Activated effector memory CD4-positive, alpha-beta T cell treated with Interleukin-2 at 50 U/mL for 16 hours (primary cell): ENCODE data around the gene SLC25A42.

ENCODE experiments used
- DNase-seq: peaks from one replicate; pipeline ENCODE4 v3.0.0-alpha.2; 2020

The SLC25A42 gene

DNA sequence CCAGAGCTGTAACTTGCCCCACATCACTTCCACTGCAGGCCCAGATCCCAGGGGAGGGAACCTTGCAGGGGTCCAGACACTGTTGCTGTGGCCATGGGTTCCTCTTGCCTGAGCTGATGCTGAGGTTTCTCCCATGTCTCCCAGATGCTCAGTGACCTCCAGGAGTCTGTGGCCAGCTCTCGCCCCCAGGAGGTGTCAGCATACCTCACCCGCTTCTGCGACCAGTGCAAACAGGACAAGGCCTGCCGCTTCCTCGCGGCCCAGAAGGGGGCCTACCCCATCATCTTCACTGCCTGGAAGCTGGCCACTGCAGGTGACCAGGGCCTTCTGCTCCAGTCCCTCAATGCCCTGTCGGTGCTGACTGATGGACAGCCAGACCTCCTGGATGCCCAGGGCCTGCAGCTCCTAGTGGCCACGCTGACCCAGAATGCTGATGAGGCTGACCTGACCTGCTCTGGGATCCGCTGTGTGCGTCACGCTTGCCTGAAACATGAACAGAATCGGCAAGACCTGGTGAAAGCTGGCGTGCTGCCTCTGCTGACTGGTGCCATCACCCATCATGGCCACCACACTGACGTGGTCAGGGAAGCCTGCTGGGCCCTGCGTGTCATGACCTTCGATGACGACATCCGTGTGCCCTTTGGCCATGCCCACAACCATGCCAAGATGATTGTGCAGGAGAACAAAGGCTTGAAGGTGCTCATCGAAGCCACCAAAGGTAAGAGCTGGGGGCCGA is 12.1 kb upstream of the SLC25A42 start:
- DNase-seq, result no peak

DNA sequence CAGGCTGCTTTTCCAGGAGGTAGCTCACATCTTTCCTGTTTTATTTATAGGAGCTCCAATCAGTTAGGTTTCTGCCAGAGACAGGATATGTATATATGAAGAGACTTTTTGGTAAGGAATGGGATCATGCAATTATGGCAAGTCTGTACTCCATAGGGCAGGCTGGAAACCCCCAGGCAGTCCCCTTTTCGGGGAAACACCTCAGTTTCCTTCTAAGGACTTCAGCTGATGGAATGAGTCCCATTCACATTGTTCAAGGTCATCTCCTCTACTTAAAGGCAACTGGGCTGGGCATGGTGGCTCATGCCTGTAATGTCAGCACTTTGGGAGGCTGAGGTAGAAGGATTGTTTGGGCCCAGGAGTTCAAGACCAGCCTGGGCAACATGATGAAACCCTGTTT is 10.9 kb upstream of the SLC25A42 start:
- DNase-seq, result no peak

DNA sequence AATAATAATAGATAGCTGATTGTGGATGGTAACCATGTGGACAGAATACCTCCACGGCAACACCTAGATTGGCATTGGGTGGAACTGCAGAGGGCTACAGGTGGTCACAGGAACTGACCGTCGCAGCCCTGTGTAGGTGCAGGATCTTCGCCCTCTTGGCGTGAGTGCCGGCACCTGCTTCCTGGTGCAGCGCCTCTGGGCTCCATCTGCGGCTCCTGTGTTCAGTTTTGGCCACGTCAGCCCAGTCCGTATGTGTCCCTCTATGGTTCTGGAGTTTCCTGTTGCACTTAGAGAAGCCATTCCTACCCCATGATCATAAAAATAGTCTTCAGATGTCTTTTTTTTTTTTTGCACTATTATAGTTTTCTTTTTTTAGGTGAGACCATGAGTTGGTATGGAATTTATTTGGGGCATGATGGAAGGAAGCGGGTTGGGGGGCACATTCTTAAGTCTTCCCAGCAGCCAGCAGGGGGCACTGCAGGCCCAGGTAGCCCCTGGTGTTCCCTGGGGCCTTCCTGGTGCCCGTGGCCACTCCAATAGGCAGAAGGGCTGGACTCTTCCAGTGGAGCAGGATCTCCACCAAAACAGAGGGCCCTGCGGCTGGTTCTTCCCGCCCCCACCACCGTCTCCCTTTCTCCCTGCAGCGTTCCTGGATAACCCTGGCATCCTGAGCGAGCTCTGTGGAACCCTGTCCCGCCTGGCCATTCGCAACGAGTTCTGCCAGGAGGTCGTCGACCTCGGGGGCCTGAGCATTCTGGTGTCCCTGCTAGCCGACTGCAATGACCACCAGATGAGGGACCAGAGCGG is 10.1 kb upstream of the SLC25A42 start:
- peak; percentile 31 for DNase-seq

DNA sequence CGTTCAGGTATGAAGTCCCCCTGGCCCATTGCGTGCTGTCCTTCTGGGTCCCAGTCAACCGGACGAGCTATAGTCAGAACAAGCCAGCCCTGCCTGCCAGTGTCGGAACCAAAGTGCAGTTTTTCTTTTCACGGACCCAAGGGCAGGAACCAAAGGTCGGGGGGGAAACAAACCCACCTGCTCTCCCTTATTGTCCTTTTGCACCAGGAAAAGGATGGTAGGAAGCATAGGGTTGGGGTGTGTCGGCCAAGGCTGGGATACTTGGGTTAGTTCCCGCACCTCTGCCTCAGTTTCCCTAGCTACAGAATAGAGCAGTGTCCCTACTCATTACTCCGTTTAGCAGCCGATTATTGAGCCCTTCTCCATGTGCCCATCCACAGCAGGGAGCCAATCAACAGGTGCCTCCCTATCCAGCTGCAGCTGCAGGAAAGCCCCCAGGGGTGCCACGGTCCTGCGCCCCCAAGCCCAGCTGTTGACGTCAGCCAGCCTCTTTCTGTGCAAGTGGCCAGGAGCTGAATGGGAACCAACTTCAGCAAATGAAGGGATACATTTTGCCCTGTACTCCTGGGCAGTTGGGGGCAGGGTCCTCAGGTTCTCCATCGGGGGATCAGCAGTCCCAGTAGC is 9.4 kb upstream of the SLC25A42 start:
- no peak for DNase-seq

DNA sequence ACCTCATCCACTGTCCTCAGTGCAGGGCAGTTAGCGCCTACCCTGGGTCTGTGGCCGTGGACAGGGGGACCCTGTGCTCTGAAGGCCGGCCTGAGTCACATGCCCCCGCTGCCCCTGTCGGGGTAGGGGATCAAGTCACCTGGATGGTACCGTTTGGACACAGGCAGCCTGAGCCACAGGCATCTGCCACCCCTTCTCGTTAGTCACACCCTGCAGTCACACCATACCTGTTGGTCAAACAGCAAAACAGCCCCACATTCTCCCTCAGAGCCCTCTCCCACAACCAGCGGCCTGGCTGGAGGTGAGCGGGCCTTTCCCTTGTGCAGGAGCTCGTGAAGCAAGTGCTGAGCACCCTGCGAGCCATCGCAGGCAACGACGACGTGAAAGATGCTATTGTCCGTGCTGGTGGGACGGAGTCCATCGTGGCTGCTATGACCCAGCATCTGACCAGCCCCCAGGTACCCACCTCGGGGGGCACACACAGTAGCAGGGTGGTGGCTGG is 8.8 kb upstream of the SLC25A42 start:
- DNase-seq, result no peak

DNA sequence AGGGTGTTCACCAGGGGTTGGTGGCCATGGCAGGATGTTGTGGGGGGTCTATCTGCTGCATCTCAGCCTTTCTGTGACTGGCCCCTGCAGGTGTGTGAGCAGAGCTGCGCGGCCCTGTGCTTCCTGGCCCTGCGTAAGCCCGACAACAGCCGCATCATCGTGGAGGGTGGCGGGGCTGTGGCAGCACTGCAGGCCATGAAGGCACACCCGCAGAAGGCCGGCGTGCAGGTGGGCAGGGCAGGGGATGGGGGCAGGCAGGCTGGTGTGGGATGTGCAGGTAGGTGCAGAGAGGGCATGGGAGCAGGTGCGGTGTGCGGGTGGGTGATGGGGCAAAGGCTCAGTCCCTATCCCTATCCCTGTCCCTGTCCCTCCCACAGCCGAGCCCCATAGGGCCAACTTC is 8.1 kb upstream of the SLC25A42 start:
- no peak for DNase-seq

DNA sequence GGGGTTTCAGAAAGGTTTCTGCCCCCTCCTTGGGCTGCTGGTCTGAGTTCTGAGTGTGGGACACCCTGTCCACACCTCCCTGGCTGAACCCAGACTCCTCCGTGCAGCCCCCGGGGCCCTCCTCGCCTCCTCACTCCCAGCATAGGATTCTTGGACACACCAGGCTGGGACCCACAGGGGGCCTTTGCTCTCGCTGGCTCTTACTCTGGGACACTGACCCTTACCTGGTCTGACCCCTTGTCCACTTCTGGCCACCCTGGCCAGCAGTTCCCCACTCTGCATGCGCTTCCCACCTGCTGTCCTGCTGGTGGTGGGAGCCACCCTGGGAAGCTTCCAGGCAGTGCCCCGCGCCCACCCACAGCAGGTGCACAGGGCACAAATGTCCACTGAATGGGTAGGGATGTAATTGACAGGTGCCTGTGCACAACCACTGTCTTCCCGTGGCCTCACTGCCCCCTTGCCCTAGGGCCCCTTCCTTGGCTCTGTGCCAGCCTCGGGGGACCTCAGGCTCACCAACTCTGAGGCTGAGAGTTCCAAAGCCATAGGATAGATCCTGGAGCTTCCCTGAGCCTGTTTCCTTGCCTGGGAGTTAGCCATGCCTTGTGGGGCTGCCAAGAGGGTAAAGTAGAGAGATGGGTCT is 7.0 kb upstream of the SLC25A42 start:
- no peak for DNase-seq

DNA sequence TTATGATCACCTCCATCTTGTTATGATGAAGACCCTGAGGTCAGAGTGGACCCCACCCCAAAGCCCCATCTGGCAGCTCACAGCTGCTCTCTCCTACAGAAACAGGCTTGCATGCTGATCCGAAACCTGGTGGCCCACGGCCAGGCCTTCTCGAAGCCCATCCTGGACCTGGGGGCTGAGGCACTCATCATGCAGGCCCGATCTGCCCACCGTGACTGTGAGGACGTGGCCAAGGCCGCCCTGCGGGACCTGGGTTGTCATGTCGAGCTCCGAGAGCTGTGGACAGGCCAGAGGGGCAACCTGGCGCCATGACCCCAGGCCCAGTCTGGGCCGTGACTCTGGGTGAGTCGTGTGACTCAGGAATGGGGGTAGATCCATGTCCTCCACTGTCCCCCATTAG is 6.5 kb upstream of the SLC25A42 start:
- no peak for DNase-seq

DNA sequence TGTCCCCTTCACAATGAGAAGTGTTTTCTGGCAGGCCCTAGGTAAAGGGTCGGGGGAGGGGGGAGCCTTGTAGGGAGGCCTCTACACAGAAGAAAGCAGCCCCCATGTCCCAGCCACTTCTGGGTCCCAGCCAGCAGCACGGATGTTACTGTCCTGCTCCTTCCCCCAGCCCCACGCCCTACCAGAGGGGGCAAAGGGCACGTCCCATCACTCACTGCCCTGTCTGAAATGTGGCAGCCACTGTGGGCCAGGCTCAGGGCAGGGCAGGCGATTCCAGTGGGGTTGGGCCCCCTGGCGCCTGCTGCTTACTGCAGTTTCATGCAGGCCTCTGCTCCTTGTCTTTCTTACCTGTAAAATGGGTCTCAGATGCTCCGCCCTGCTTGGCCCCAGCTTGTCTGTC is 6.1 kb upstream of the SLC25A42 start:
- DNase-seq, result no peak

DNA sequence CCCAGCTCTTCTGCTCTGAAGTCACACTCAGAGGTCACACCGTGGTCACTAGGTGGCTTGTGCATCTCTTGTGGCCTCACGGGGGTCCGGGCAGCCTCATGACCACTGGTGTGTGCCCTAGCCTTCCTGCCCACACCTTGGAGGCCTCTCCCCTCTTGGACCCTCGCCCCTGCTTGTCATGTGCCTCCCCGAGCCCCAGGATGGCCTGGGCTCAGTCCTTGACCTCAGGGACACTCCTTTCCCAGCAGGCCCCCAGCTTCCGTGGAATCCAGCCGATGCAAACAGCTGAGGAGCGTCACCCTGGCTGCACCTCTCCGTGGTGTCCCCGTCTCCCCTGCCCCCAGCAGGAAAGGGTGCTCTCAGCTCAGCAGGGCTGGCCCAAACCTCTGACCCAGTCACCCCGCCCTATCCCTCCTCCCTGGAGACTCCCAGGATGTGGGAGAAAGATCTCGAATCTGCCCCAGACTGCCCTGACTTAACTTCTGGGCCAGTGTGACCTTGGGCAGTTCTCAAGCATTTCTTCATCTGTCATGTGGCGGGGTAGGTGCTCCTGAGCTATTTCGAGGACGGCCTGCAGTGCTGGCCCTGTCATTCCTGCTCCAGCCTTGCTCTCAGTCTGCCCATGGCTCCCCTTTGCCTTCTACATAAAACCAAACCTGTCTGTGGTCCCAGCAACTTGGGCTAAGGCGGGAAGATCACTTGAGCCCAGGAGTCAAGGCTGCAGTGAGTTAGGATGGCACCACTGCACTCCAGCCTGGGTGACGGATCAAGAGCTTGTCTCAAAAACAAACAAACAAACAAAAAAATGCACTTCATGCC is 4.6 kb upstream of the SLC25A42 start:
- no peak for DNase-seq

DNA sequence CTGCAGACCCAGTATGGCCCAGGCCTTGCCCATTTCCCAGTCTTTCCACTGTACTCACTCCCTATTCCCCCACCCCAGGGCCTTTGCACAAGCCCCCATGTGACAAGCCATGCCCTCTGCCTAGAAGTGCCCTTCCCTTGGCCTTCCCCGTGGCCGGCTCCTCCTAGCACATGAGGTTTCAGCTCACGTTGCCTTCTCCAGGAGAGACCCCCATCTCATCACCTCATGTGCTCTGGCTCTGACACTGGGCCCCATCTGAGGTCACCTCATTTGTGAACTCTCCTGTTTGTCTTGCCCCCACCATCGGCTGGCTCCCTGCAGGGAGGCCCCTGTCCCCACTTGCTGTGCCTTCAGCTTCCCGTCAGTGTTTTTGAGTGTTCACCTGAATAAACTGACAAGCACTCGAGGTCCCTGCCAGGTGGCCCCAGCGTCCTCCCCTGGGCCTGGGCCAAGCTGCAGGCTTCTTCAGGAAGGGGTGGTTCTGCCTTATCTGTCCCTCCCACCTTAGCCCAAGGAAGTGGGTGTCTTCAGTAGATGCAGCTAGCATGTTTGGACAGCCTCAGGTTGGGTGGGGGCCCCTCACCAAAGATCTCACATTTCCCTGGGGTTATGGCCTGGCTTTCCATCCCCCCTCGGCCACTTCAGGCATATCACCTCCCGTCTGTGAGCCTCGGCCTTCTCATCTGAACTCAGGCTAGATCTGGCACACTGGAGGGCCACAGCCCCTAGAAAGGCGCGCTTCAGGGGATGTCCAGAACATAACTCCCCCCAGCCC is 3.8 kb upstream of the SLC25A42 start:
- DNase-seq, result no peak

DNA sequence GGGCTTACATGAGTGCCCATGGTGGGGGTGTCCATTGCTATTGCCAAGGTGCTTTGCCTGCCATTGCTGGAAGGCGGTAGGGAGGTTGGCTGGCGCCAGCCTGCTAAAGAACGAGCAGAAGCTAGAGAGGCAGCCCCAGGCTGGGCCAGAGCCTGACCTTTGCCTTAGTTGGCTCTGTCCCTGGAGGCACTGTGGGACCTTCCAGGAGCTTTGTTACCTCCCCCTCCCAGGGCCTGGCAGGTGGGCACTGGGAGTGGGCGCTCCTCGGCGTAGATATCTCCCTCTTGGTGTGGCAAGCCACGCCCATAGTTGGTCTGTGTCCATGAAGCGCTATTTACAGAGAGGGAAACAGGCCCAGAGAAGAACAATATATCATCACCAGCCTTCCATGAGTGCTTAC is 2.3 kb upstream of the SLC25A42 start:
- no peak for DNase-seq

DNA sequence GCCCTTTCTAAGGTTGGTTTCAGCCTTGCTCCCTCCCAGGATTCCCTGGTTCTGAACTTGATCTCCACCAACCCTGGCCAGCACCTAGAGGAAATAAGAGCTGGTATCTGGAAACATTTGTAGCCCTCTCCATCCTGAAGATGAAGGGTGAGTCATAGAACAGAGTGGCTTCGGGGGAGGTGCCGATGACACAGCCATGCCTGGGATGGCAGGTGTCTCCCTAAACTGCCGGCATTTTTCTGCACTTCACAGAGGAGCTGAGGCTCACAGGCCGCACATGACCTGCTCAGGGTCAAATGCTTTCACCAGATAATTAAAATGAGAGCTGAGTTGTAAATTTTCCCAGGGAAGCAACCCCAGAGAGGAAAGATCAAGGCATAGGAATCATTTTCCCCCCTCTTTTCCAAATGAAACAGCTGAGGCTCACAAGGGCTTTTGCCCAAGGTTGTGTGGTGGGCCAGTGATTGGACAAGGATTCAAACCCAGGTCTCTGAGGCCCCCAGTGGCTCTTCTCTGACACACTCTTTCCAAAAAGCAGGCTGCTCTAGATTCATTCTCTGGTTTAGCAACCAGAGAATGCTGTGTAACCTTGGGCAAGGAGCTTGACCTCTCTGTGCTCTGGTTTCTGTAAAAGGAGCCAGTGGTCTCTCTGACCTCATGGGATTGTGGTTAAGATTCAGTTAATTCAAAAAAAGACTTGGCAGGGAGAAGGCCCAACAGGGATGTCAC is 1.2 kb upstream of the SLC25A42 start:
- no peak for DNase-seq

DNA sequence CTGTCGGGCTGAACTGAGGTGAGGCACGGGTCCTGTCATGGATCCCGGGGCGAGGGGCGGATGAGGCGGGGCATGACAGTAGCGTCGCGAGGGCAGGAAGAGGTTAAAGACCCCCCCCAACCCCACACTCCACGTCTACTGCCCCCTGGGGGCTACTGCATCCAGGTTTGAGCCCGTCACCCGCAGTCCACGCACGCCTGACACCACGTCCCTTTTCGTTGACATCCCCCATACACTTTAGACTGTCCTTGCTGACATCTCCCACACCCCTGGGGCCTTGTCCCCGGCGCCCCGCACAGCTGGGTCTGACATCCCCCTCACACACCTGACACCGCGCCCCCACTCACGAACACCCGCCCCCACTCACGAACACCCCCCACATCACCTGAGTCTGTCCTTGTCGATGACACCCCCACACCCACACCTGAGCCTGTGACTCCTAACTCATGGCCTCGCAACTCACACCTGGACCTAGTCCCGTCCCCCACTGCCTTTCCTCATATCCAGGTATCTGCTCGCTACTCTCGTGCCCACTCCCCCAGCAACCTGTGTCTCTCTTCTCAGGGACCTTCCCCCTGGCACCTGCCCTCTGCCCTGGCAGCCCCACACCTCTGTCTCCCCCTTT is 416 bp downstream of the SLC25A42 start:
- DNase-seq, result no peak

DNA sequence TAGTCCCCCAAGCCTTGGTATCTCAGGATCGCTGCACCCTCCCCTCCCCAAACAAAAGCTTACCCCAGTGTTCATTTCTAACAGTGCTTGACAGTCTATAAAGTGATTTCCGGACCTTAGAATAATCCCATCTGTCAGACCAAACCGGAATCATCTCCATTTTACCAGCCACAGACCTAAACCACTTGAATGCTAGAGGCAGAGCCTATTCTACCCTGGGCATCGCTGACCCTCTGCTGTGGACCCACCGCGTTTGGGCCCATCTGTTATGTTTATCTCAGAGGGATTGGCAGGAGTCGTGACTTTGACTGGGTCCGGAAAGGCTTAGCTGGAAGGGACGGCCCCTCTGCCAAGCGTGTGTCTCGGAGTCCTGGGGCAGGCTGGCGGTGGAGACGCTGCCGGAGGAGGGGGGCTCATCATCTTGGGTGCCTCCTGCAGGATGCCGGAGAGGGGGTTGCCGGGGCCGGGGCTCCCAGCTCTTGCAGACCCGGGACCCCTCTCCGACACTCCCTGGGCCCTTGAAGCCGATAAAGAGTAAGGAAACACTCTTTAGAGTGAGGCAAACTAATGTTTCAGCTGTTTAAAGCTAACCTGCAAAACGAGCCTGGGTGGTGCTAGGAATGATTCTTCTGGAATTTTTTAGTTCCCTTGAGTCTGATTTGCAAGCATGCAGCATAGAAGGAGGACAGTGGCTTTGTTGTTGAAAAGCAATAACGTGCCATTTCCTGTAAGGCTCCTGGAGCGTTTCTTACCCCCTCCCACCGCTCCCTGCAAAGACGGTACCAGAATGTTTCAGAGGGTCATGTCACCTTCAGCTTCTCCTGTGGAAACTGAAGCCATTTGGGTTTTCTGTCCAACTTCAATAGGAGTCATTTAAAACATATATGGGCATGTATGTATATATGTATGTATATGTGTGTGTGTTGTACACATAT is 1.3 kb downstream of the SLC25A42 start:
- DNase-seq, result peak; percentile 16

DNA sequence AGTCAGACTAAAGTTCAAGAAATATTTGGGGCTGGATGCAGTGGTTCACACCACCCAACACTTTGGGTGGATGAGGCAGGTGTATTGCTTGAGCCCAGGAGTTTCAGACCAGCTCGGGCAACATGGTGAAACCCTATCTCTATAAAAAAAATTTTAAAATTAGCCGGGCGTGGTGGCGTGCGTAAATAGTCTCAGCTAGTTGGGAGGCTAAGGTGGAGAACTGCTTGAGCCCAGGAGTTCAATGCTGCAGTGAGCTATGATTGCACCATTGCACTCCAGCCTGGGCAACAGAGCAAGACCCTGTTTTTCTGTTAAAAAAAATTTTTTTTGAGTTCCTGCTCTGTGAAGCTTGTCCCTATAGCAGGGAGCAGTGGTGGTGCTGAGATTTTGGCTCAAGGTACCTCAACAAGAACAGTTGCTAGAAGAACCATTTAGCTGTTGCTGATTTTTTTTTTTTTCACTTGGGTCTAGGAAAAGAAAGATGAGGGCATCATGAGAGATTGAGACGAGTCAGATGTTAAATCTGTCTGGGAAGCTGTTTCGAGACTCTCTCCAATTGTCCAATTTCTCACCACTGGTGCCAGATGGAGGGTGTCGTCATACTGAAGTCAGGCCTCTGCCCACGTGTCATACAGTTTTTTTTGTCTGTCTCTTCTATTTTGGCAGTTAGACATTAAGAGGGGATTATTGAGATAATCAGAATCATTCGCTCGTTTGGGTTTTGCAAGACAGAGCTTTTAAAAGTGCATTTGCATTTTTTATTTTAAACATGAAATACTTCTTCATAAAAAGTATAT is 3.7 kb downstream of the SLC25A42 start:
- no peak for DNase-seq

DNA sequence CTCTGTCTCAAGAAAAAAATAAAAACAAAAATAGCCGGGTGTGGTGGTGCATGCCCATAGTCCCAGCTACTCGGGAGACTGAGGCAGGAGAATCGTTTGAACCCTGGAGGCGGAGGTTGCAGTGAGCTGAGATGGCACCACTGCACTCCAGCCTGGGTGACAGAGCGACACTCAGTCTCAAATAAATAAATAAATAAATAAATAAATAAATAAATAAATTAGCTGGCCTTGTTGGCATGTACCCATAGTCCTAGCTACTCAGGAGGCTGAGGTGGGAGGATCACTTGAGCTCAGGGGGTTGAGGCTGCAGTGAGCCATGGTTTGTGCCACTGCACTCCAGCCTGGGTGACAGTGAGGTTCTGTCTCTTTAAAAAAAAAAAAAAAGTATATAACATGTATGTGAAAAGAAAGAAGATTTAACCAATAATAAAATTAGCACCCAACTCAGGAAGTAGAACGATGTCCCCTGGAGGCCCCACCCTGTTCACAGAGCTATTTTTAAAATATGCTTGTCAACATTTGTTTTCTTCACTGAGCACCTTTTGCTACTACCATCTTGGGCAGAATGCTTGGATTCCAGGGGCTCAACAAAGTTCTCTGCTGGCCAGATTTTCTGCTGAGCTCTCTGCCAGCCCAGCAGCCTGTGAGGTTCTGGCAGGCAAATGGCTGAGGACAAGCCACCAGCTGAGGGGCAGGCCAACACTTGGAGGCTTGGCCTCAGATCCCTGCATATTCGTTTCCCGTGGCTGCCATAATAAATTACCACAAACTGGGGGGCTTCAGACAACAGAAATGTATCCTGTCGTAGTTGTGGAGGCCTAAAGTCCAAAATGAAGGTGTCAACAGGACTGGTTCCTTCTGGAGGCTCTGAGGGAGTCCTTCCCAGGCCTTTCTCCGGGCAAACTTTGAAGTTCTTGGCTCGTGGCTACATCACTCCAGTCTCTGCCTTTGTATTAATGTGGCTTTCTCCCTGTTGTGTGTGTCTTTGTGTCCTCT is 5.2 kb downstream of the SLC25A42 start:
- DNase-seq, result no peak
